Measurements from ENCODE around the gene HOXB7. TPM values are rescaled to one million over a fixed set of nuclear protein-coding genes. Genes with fewer than 3 reads are reported as not detected.

The HOXB7 gene
- total RNA-seq, 4 donors from 2014 or later, result 0.36 to 3.0 (median 0.65) TPM

- no peak for ATAC-seq
- Histone ChIP-seq H3K4me3 (no peak overlapping the region), H3K9me3 (no peaks in the 10 kb centered on the region), H3K27me3 (peaks cover 4 to 14% (median 13%) of the 10 kb centered on the region in 3 donors), H3K27ac (no peak overlapping the region), H3K36me3 (no peaks in the 10 kb centered on the region), H3K4me1 (peaks cover 6 to 19% of the 10 kb centered on the region in 2 donors)
- in situ Hi-C loops (cut with MboI; ENCODE audit: low sequenced_read_pairs in 4 of 4) (no loop called here), intact Hi-C loops (cut with DNase I; ENCODE audit: low total_unique reads) (no loop called here)
- no peak for DNase-seq
- TF ChIP-seq POLR2A (IDR thresholded peaks at IDR 0.05), result no peak
- TF ChIP-seq CTCF (IDR thresholded peaks at IDR 0.05 in 4 of 5, conservative IDR thresholded peaks at IDR 0.05 in 1 of 5), result no peak
These were observed 52.6 kb downstream of the HOXB7 start for GRCh38 chr17:48558057-48558830.

MicroRNAs within 50 kb of the gene (microRNA counts, 767-probe panel; counts per million panel counts)
- microRNA hsa-miR-10a-5p, result 448 to 4,337 counts per million in 2 donors

Small RNA genes within 50 kb of the gene (microRNA-seq; reads per million reads assigned to microRNA genes)
- gene MIR196A1 (ENCODE audit: borderline replicate concordance in 2 of 2), result 2.4 to 17.1 reads per million in 2 donors

Other genes starting within 250 kb of the HOXB7 start
- gene SKAP1, start 180.8 kb downstream of the HOXB7 start, total RNA-seq, result not detected
- not detected for gene HOXB1, start 80.0 kb downstream of the HOXB7 start, total RNA-seq
- 10 to 100 TPM in 2 of 4 donors, 1 to 10 TPM in 2; 4.1 to 22.1 (median 10.4) TPM for gene HOXB2, start 65.9 kb downstream of the HOXB7 start, total RNA-seq
- gene HOXB4, start 32.7 kb downstream of the HOXB7 start, total RNA-seq, result 1 to 10 TPM in 1 of 4 donors, under 1 TPM in 3; 0.18 to 1.8 (median 0.51) TPM
- 1 to 10 TPM; 1.3 to 5.5 (median 2.2) TPM for gene HOXB3, start 20.8 kb downstream of the HOXB7 start, total RNA-seq
- gene HOXB5, start 17.2 kb downstream of the HOXB7 start, total RNA-seq, result not detected
- 1 to 10 TPM in 2 of 4 donors, under 1 TPM in 2; 0.55 to 3.0 (median 1.3) TPM for gene HOXB6, start 6.0 kb downstream of the HOXB7 start, total RNA-seq
- under 1 TPM in 1 of 4 donors, not detected in 3; 0.27 TPM for gene HOXB8, start 4.3 kb upstream of the HOXB7 start, total RNA-seq
- not detected for gene HOXB9, start 15.3 kb upstream of the HOXB7 start, total RNA-seq
- gene PRAC1, start 111.5 kb upstream of the HOXB7 start, total RNA-seq, result not detected
- not detected for gene PRAC2, start 112.2 kb upstream of the HOXB7 start, total RNA-seq
- not detected for gene HOXB13, start 117.7 kb upstream of the HOXB7 start, total RNA-seq
- under 1 TPM in 2 of 4 donors, not detected in 2; 0.10 TPM for gene TTLL6, start 206.2 kb upstream of the HOXB7 start, total RNA-seq
- 100 to 1,000 TPM; 104 to 237 (median 132) TPM for gene CALCOCO2, start 220.0 kb upstream of the HOXB7 start, total RNA-seq

All from gastrocnemius medialis (tissue), 4 donors.